HG02759 (cell line): ENCODE data around the gene FIBP.
"Not testable (repeated sequence)": the region's sequence is repeated elsewhere in the genome, so short reads cannot be mapped to it uniquely, and the experiment has no call there.

Experiments
- ATAC-seq: cut with Tn5 transposase; IDR thresholded peaks from one replicate; pipeline ENCODE4 v1.9.1; 2021; ENCODE audit warnings: mild to moderate bottlenecking, moderate library complexity; ENCODE audit not compliant: unreplicated experiment

Gene FIBP

DNA sequence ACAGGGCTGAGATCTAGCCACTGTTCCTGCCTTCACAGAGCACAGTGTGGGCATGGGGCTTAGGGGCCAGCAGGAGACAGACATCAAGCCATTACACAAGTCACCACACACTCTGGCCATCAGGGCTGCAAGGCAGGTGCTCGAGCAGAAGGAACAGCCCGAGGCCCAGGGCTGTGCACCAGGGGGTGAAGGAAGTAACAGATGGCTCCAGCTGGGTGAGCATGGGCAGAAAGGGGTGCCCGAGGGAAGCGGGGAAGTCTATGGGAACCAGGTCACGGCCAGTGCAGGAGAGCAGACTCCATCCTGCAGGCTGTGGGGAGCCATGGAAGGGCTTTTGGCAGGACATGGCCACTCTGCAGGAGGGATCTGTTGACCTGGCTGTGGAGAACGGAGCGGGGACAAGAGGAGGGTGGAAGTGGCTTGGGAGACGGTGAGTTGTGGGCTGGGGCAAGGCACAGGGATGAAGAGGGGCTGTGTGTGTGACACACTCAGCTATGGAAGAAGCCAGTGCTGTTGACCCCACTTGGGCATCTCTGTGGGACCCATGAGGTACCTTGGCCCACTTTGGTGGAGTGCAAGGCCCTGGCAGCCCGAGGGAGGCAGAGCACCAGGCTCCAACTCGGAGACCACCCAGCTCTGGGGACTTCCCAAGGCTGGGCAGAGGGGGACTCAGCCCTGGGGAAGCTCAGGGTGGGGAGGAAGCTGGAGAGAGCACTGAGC is 27.0 kb upstream of the FIBP start:
- no peak for ATAC-seq

DNA sequence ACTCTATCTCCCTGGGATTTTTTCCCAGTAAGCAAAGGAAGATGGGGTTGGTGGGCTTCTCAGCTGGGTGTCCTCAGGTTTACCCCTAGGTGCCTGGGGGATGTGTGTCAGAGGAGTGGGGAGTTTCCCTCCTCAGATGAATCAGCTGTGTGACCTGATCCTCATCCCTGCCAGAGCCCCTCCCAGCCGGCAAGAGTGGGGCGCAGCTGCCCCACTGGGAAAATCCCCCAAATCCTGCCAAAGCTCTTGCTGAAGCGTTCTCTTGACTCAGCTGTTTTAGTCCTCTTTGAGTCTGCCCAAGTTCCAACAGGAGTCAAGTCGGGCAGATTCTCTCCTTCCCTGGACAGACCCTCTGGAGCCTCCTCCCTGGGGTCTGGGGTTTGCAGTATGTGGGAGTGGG is 24.6 kb upstream of the FIBP start:
- ATAC-seq, result no peak

DNA sequence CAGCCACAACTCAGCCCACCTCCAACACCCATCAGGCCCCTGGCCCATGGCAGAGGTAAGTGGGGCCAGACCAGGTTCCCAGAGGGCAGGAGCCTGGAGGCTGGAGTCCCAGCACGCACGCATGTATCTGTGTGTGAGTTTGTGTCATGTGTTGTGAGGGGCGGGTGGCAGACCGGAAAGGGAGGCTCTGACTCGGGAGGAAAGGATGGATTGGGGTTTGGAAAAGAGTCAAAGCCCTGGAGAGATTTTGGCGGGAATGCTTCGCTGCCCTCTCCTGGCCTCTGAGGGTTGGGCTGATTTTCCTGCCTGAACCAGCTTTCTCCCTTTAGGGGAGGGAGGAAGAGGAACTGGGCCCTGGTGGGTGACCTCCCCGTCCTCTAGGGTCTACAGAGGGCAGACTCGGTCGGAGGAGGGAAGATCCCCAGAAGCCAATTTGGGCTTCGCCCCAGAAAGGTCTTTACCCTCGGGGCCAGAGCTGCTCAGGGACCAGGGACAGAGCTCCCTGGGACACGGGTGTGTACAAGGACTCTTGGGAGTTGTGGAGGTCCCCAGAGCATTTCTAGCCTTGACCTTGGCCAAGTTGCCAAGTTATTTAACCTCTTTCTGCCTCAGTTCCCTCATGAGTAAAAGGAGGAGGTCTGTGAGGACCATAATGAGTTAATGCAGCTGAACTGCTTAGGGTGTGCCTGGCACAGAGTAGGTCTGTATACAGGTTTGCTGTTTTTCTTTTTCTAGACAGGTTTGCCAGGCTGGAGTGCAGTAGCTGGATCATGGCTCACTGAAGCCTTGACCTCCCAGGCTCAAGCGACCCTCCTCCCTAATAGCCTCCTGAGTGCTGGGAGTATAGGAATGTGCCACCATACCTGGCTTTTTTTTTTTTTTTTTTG is 23.7 kb upstream of the FIBP start:
- no peak for ATAC-seq

DNA sequence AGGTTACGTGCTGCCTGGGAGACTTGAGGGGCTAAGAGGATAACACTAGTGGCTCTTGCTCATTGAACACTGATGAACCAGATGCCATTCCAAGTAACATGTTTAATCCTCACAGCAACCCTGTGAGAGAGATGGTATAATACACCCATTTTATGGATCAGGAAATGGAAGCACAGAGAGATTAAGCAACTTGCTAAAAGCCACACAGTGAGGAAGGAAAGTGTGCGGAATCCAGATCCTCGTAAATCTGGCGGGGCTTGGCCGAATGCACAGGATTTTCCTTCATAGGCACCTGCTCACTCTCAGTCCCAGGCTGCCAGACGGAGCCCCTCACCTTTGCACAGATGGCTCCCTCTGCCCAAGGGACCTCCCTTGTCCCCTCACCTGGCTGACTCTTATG is 19.6 kb upstream of the FIBP start:
- ATAC-seq, result no peak

DNA sequence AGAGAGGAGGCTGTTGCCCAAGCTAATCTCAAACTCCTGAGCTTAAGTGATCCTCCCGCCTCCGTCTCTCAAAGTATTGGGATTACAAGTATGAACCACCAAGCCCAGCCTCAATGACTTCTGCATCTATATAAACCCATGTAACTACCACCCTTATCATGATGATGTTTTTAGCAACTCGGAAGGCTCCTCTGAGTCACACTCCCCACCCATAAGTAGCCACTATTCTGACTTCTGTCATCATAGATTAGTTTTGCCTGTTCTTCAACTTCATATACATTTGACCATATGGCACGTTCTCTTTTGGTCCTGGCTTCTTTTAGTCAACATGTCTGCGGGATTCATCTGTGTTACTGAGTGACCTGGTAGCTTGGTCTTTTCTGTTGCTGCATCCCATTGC is 18.3 kb upstream of the FIBP start:
- ATAC-seq, result no peak

DNA sequence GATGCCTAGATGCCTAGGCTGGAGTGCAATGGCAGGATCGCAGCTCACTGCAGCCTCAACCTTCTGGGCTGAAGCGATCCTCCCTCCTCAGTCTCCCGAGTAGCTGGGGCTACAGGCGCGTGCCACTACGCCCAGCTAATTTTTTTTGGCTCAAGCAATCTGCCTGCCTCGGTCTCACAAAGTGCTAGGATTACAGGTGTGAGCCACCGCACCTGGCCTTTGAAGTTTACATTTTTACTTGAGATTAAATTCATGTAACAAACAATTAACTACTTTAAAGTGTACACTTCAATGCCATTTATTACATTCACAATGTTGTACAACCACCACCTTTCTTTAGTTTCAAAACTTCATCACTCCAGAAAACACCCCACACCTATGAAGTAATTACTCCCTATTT is 15.4 kb upstream of the FIBP start:
- ATAC-seq, result no peak

DNA sequence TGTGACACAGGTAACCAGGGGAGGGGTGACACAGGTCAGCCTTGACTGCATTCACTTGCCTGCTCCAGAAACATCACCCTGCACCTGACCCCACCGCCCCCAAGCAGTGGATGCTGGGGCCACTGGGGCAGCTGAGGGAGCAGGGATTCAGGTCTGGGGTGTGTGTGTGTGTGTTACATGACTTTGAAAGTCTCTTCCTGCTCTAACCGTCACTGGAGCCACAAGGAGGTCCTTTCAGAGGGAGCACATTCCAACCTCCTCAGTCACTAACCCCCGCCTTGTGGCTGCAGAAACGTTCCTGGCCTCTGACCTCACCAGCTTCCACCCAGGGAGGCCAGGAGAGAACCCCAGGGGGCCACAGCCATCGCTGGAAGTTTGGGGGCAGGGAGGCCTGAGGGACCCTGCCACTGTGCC is 14.8 kb upstream of the FIBP start:
- ATAC-seq, result no peak

DNA sequence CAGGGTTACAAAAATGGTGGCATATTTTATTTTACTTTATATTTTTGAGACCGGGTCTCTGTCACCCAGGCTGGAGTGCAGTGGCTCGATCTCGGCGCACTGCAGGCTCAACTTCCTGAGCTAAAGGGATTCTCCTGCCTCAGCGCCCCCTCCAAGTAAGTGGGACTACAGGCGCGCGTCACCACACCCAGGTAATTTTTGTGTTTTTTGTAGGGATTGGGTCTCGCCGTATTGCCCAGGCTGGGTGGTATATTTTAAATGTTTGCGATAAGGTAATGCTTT is 12.6 kb upstream of the FIBP start:
- no peak for ATAC-seq

DNA sequence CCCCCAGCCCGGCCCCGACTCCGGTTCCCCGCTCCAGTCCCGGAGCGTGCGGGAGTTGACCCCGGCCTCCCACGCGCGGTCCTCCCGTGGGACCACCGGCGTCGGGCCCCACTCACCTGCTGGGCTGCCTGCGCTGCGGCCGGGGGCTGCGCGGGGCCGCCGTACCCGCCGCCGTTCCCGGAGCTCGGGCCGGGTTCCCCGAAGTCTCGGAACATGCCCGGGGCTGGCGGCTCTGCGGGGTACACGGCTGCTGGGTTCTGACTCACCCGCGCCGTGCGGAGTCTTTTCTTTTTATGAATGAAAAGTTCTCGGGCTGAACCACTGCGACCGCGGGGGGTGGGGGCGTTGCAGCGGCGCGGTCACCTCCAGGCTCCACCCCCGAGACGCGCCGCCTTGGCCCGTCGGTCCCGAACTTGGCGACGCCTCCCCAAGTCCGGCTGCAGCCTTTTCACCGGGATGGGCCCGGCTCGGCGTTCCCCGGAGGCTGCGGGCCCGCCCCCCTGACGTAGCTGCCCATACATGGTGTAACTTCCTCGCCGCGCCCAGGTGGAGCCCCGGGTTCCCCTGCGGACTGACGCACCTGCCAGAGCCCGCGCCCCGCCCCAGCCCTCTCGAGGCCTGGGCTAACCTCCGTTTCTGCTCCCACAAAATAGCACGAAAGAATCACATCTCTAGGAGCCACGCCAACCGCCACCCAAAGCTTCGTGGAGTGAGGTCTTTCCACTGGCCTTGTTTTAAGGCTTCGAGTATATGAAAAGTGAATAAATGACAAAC is 12.0 kb upstream of the FIBP start, which contains the start of gene FOSL1:
TSS of gene FOSL1 (minus strand) at position 264 of the 774 bp plus-strand sequence. CDS start at position 215, 49 bp downstream.
- peak; percentile 79 for ATAC-seq

DNA sequence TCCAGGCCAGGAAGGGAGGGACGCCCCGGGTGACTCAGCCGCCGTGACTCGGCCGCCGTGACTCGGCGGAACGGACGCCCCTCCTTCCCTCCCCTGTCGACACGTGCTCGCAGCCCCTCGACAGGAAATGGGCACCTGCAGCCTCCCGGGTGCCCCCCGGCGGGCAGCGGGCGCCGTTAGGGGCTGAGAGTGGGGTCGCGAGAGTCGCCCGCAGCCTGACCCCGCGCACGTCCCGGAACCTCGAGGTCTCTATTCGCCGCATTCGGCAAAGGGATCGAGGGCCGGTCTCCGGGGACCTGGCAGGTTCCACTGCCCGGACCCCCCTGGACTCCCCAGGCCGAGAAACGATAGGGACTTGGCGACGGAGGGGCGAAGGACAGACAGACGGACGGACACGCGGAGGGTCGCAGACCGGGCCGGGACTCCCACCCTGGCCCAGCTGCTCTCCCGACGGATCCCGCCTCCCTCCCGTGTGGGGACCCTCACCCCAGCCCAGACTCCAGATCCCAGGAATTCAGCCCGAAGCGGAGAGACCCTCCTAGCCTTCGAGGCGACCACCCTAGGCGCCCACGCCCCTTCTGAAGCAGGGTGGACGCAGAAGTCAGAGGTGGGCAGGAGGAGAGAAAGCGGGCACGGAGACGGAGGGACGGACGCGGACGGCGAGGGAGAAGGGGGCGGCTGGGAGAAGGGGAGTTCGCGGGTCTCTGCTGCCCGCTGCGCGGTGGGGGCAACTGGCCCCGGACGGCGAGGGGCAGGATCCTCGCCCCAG is 11.3 kb upstream of the FIBP start:
- no peak for ATAC-seq

DNA sequence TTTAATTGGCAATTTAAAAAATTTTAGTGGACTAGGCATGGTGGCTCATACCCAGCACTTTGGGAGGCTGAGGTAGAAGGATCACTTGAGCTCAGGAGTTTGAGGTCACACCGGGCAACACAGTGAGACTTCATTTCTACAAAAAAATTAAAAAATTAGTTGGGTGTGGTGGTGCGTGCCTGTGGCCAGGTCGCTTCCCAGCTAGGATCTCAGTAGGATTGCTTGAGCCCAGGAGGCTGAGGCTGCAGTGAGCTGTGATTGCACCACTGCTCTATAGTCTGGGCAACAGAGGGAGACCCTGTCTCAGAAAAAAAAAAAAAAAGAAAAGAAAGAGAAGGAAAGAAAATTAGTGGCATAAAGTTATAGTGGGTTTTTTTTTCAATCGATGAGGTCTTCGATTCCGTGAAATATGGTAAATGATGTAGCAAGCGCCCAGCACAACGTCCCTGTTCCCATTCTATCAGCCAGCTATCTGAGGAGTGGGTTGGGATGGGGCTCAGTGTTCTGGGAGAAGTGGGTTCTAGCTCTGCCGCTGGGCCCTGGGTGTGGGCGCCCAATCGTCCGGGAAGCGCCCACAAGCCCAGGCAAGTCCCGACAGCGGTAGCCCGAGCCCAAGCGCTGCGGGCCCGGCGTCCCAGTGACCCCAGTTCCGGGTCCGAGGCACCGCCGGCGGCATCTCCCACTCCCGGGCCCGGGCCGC is 10.5 kb upstream of the FIBP start:
- no peak for ATAC-seq

DNA sequence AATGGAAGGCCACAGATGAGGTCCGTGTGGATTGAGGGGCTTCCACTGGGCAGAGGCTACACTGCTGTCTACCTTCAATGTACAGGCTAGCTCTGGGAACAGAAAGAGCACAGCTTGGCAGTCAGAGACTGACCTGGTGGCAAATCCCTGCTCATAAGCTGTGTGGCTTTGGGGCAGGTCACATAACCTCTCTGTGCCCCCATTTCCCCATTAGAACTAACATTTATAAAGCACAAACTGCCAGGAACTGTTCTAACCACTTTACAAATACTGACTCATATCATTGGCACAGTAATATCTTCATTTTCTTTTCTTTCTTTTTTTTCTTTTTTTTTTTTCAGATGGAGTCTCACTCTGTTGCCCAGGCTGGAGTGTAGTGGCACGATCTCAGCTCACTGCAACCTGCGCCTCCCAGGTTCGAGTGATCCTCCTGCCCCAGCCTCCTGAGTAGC is 8.8 kb upstream of the FIBP start:
- no peak for ATAC-seq

DNA sequence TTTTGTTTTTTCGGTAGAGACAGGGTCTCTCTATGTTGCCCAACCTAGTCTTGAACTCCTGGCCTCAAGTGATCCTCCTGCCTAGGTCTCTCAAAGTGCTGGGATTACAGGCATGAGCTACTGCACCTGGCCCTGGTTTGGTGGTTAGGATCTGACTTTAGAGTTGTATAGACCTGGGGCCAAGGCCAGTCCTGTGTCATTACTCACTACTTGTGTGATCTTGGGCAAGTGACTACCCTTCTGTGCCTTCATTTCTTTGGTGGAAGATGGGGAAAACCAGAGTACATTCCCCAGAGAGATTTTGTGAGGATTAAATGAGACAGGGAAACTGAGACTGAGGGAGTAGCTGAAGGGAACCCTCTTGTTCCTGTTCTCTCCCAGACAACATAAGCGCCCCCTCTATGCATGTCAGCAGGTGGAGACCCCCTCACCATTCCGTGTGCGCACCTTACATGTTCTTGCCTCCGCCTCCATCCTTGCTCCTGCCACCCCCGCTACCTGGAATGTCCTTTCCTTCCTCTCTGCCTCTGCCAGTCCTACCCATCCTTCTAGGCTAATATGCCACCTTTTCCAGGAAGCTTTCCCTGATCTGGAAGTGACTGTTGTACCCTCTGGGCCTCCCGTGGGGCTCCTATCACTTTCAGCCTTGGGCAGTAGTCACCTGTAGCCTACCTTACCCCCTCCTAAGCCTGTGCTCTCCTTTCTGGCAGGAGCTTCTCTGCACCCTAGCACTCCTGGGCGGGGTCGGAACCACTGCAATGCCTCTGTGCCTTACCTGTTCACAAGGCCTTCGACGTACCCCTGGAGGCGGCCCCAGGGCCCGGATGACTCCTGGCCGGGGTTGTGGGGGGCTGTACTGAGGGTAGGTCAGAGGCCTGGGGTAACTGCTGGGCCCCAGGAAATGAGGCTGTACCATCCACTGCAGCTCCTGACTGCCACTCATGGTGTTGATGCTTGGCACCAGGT is 8.0 kb upstream of the FIBP start:
- ATAC-seq, result no peak

DNA sequence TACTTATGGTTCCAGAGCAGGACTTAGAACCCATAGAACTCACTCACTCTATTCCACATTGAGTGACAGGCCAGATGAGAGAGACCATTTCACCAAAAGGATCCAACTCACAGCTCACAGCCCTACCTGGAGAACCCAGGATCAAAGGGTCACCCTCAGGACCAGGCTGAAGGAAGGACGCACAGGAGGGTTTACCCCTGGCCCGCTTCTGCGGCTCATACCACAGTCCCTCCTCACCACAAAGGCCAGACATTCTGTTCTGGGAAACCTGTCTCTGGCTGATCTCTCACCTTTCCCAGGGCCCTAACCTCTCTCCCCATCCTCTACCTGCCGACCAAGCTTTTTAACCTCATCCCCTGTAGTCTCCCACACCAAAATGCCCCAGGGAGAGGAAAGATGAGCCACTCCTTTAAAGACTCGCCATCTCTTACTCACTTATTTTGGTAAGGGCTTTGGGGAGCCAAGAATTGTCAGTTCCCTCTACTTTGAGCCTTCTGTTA is 7.3 kb upstream of the FIBP start:
- ATAC-seq, result no peak

DNA sequence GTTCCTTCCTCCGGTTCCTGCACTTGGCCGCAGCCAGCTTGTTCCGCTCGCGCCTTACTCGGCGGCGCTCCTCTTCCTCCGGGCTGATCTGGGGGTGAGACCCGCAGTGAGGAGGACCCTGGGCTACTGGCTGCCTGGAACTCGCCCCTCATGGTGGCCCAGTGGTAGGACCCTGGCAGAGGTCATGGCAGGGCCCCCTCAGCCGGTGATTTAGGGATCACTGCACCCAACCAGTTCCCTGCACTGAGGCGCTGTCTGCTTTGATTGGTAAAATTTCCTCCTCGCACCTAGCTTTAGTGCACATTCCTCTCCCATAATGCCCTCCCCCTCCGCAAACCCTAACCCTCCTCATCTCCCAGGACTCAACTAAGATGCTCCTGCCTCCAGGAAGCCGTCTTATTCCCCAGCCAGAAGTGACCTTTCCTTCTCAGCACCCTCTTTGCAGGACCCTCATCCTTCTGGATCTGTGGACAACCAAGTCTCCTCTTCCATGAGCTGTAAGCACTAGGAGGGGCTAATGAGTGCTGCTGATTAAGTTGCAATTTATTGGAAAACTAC is 5.8 kb upstream of the FIBP start:
- no peak for ATAC-seq

DNA sequence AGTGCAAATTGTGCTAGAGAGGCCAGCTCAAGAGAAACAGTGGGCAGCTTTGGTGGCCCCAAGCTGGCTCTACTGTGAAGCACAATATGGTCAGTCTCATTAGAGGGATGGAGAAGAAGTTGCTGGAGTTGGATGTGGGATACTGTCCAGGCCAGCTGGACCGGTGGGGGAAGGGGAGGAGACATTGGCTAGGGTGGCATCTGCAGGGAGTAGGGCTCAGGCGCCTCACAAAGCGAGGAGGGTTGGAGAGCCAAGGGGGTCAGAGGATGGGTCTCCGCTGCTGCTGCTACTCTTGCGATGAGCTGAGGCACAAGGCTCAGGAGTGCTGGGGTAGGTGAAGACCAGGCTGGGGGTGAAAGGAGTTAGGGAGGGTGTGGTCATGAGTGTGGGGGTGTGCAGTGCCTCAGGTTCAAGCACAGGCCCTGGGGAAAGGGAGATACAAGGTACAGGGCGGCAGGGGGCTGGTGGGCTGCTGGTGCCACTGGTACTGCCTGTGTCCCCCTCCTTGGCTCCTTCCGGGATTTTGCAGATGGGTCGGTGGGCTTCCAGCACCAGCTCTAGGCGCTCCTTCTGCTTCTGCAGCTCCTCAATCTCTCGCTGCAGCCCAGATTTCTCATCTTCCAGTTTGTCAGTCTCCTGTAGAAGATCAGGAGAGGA is 4.5 kb upstream of the FIBP start:
- ATAC-seq, result no peak

DNA sequence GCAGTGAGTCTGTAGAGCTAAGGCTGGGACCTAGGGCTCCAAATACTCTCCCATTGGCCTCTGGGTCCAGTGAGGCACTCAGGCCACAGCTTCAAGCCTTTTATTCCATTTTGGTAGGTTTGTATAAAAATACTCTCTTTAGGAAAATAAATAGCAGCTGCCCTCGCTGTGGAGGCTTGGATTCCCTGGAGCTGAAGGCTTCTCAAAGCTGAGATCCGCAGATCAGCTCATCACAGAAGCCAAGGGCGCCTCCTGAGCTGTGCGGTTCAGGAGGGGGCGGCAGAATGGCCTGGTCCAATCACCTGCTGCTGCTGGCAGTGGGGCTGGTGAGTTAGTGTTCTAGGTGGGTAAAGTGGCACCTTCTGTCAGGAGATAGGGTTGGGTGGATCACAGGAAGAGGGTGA is 3.9 kb upstream of the FIBP start:
- not testable (repeated sequence) for ATAC-seq
